CD4-positive, alpha-beta T cell treated with Interferon gamma for 1 hour (primary cell): Measurements from ENCODE around the gene RNF113B.

ENCODE experiments used
- DNase-seq: peaks from one replicate; pipeline ENCODE4 v3.0.0-alpha.2; 2020

RNF113B gene

DNA sequence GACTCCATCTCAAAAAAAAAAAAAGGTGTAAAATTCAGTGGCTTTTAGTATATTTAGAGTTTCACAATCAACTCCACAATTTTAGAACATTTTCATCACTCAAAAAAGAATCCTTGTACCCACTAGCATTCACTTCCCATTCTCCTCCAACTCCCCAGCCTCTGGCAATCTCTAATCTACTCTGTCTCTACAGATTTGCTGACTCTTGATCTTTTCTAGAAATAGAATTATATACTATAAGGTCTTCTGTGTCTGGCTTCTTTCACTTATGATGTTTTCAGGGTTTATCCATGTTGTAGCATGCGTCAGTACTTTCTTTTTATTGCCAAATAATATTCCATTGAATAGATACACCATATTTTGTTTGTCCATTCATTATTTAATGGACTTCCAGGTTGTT, 42.2 kb downstream of the RNF113B start:
- DNase-seq, result no peak

DNA sequence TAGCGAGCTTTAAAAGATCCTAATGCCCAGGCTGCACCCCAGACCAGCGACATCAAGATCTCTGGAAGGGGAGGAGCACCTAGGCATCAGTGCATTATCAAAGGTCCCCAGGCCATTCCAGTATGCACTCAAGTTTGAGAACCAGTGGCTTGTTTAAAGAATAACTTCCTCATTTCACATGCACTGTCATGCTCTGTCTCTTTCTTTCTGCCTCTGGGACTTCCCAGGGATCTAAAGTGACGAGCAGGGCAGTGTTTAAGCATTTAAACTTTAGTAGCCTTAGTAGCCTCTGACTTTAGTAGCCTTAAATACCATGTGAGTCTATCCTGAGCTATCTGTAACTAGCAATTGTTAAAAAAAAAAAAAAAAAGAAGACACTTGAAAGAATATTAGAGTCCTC, 43.1 kb downstream of the RNF113B start:
- no peak for DNase-seq

DNA sequence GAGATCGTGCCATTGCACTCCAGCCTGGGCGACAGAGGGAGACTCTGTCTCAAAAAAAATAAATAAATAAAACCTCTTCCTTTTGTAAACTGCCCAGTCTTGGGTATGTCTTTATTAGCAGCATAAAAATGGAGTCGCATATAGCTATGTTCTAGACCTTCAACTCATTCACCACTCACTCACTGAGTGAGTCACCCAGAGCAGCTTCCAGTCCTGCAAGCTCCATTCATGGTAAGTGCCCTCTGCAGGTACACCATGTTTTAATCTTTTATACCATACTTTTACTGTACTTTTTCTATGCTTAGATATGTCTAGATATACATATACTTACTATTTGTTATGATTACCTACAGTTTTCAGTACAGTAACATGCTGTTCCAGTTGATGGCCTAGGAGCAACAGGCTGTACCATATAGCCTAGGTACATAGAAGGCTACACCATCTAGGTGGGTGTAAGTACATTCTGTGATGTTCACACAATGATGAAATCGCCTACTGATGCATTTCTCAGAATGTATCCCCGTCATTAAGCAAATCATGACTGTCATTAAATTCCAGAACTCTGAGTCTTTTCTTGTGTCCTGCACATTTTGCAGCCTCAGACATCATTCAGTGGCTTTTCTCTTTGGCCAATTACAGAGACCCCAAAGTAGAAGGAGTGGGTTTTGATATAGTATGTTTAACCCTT, 47.9 kb downstream of the RNF113B start:
- no peak for DNase-seq
